Inferior parietal cortex (tissue), 1 donor: ENCODE measurements around the gene PRKAR1B.
A peak's percentile ranks its signal among the peaks of the same experiment; 100 is the strongest.
"Not testable (repeated sequence)": the region's sequence is repeated elsewhere in the genome, so short reads cannot be mapped to it uniquely, and the experiment has no call there.

ENCODE experiments used
- DNase-seq: peaks from one replicate; pipeline ENCODE4 v3.0.0-alpha.2; 2016; ENCODE audit errors: extremely low spot score

The PRKAR1B gene

DNA sequence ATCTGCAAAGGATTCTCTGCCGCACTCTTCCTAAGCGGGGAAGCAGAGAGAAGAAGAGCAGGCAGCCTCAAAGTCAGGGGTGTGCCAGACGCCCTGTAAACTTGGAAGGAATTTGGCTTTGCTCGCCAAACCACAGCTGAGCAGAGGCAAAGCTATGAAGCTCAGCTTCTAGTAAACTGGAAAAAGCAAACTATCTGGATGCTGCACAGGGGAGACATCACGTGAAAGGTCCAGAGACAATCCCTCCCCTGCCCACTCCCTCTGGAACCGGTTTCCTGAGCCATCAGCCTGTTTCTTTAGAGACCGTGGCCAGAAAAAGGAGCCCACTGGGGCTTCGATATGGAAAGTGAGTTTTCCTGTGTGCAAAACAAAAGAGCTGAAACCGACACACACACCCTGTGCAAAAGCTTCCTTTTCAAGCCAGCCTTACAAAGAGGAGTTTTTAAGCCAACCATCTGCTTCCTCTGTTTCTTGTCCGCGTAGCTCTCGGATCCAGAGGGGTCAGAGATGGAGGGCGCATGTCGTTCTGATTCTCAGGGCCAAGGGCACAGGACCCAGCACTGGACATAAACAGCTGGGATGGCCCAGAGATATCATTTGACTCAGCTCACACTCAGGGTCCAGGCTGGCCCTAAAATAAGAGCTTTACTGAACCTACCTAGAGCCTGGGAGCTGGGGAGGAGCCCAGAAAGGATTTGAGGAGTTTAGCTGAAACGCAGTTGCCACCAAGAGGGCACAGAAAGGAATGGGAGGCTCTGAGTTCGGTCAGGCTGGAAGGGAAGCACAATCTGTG is 58.7 kb downstream of the PRKAR1B start:
- no peak for DNase-seq

DNA sequence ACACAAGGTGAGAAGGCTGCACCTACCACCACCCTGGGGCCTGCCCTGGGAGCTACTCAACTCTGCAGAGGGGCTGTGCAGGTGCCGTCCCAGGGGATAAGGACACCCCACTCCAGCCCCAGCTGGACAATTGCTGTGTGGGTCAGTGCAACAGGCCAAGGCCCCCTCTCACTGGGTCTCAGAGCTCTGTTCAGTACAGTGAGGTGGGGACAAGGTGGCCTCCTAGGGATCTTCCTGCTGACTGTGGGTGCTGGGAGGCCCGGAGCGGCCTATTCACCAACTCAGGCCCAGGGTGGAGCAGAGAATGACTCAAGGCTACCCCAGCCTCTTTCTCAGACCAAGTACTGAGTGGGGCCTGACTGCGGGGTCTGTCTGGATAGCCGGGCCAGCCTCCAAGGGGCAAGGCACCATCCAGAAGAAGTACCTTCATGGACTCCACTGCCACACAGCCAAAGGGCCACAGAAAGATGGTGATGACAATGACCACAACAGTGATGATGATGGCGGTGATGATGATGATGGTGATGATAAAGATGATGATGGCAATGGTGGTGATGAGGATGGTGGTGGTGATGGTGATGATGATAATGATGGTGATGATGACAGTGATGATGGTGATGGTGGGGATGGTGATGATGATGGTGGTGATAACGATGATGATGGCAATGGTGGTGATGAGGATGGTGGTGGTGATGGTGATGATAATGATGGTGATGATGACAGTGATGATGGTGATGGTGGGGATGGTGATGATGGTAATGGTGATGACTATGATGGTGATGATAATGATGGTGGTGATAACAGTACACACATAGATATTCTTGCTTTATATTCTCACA is 60.4 kb downstream of the PRKAR1B start:
- DNase-seq: no peak

GRCh38 chr7:665736-666453 is 61.2 kb downstream of the PRKAR1B start:
- DNase-seq: peak; percentile 42

GRCh38 chr7:664997-665735 is 61.9 kb downstream of the PRKAR1B start:
- DNase-seq: peak; percentile 29

- DNase-seq: no peak
These were observed 62.7 kb downstream of the PRKAR1B start for GRCh38 chr7:664402-664775.

- no peak for DNase-seq
These were observed 64.5 kb downstream of the PRKAR1B start for GRCh38 chr7:662576-662975.

DNA sequence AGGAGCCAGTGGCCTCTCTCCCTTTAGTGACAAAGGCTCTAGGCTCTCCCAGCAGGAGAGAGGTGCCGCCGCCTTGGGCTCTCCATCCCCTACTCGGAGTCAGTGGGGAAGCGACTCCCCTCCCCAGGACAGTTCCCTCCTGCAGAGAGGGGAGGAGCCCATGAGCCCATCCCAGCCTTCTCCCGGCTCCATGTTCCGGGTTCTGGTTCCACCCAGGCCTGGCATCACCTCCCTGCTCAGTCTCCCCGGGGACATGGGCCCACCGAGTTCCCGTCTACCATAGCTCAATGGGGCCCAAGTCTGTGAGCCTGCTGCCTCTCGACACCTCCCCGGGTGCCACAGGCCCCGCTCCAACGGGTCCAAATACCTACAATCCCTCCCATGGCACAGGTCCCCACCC is 67.1 kb downstream of the PRKAR1B start:
- no peak for DNase-seq

- no peak for DNase-seq
These were observed 67.7 kb downstream of the PRKAR1B start for GRCh38 chr7:659306-659847.

GRCh38 chr7:657565-658119 is 69.4 kb downstream of the PRKAR1B start:
- DNase-seq: no peak

DNA sequence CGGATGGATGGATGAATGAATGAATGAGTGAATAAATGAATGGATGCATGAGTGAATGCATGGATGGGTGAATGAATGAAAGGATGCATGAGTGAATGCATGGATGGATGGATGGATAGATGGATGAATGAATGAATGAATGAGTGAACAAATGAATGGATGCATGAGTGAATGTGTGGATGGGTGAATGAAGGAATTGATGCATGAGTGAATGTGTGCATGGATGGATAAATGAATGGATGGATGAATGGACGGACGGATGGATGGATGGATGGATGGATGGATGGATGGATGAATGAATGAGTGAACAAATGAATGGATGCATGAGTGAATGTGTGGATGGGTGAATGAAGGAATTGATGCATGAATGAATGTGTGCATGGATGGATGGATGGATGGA is 70.1 kb downstream of the PRKAR1B start:
- not testable (repeated sequence) for DNase-seq

- DNase-seq: no peak
These were observed 71.3 kb downstream of the PRKAR1B start for GRCh38 chr7:655758-656157.

- no peak for DNase-seq
These were observed 73.0 kb downstream of the PRKAR1B start for GRCh38 chr7:653829-654764.

GRCh38 chr7:652881-653280 is 74.2 kb downstream of the PRKAR1B start:
- no peak for DNase-seq

GRCh38 chr7:652167-652566 is 74.9 kb downstream of the PRKAR1B start:
- DNase-seq: not testable (repeated sequence)

DNA sequence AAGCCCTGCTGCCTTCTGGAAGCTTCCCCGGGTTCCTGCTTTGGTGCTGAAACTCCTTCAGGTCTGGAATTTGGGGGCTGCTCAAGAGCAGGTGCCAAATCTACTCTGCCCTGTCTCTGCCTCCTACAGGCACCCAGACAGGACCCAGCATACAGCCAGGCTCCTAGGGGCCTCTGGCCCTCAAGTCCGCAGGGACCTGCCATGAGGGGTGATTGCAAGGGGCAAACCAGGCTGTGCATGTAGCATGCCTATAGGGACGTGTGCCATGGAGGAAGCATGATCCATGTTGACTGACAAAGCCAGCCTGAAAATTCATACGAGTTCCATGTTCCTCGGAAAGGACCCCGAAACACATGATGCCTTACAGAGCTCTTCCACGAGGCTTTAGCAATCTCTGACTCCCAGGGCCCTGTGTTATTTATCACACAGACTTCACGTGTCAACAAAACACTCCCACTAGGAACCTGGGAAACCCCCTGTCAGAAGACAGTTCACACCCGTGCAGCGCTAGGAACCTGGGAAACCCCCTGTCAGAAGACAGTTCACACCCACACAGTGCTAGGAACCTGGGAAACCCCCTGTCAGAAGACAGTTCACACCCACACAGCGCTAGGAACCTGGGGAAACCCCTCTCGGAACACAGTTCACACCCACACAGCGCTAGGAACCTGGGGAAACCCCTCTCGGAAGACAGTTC is 75.9 kb downstream of the PRKAR1B start:
- DNase-seq: no peak

- no peak for DNase-seq
These were observed 76.6 kb downstream of the PRKAR1B start for GRCh38 chr7:650339-651031.

- DNase-seq: no peak
These were observed 80.1 kb downstream of the PRKAR1B start for GRCh38 chr7:646951-647350.

- DNase-seq: no peak
These were observed 80.6 kb downstream of the PRKAR1B start for GRCh38 chr7:646487-646886.

GRCh38 chr7:645606-646005 is 81.5 kb downstream of the PRKAR1B start:
- no peak for DNase-seq
